Hindlimb muscle (tissue), 1 donor: ENCODE results near the gene RGPD4. TPM values are rescaled to one million over a fixed set of nuclear protein-coding genes. Genes with fewer than 3 reads are reported as not detected.

Experiments used
- DNase-seq: peaks from one replicate; pipeline ENCODE4 v3.0.0-alpha.2; 2013
- polyA plus RNA-seq: library from polyadenylated mRNA; unstranded; fragments of 120-200 nt; gene quantifications from one replicate; pipeline ENCODE4 v1.2.1, GENCODE V29; 2013; ENCODE audit not compliant: insufficient read length

The RGPD4 gene
- polyA plus RNA-seq, 1 donor: not detected

DNA sequence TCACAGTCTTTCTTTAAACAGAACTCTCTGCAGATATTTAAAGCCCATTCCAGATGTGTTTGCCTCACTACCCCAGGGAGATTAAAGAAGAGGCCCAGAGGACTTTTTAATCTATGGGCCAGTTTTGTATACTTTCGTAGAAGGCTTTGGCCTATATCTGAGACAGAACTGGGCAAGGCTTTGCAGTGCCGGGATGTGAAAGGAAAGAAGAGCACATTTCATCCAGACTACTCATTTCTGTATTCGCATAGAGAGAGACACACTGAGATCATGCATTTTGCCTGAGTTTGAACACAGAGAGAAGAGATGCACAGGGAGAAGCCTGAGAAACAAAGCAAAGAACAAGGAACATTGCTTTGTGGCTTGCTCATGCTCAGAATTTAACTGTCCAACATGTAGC is 104.7 kb downstream of the RGPD4 start:
- DNase-seq: peak; percentile 26

DNA sequence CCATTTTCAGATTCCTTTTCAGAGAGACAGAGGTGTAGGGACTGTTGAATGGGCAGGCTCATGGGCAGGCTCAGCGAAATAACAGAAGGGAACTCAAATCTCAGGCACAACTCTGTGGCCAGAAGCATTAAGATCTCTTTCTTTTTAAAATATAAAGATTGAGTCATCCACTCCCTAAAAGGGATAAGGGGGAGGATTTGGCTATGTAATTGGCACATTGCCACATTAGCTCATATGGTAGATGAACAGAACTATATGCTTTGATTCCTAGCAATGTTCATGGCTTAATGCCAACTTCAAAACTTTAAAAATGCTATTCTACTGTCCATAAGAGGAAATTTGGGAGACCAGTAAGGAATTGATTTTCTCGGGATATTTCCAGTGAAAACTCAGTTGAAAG is 105.8 kb downstream of the RGPD4 start:
- peak; percentile 58 for DNase-seq

DNA sequence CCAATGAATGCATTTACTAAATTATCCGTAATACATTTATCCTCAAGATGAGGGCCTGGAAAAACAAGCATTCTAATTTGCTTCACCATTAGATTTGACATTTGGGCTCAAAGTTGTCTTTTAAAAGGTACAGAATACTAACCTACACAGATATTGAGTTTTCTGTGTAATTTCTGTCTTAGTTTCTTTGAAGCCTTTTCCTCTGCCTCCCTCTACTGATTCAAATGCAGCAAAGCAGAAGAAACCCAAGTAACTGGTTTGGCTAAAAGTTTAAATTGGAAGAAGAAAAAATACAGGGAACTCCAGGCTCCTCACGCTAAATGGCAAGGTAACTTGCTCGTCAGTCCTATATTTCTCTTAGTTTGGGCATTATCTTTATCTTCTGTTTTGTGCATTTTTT is 106.3 kb downstream of the RGPD4 start:
- peak; percentile 17 for DNase-seq

DNA sequence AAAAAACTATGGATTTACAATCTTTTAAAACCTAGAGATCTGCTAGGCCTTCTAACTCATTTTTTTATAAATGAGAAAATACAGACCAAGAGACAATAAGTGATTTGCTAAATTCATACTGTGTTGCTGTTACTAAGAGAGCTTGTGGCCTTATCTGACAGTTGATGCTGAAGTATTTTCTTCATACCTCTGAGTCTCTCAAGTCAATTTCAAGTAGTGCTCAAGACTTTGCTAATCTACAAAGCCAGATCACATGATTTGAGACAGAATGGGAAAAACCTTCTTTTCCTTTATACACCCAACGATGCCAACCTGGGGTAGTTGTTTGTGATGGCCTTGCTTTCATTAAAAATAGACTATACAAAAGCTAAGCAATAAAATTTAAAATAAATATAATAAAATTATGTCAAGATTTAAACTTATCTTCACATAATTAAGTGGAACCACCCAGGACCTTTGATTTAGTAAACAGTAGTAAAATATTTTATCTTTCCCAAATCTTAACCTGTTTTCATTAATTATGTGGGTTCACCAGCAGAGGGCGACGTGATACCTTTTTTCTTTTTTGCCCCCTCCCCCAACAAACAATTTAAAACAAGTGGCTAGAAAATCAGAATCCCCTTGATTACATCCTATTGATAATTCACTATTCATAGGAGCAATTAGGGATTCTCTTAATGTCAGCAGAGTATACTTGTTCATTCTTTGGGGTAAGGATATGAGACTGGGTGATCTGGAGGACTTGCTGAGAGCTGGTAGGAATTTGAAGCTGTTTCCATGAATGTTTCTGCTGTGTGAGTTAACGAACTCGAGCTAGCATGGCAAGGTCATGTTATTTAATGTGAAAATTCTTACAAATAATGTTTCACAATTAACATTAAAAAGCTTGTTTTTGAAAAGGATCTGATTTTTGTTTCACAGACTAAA is 110.0 kb downstream of the RGPD4 start:
- no peak for DNase-seq

Other genes starting within 250 kb of the RGPD4 start
- gene SLC5A7, start 159.6 kb downstream of the RGPD4 start, polyA plus RNA-seq: 0.06 TPM